CD14-positive monocyte (primary cell): ENCODE measurements around the gene SLC28A1. TPM values are rescaled to one million over a fixed set of nuclear protein-coding genes. Genes with fewer than 3 reads are reported as not detected.

ENCODE experiments used
- DNase-seq, 3 donors: peaks; one replicate each; pipeline ENCODE4 v3.0.0-alpha.2; 2011 to 2022
- H2AFZ ChIP-seq: 2 replicates; pipeline ENCODE4 v1.6.0; 2012; ENCODE audit warnings: mild to moderate bottlenecking, low read depth, low read length, inconsistent platforms; ENCODE audit not compliant: insufficient read depth, poor library complexity, severe bottlenecking
- H3K27ac ChIP-seq, 2 donors: 1 replicate in 1 of 2; 2 replicates in 1 of 2; pipeline ENCODE4 v1.5.1; 2012 to 2013; ENCODE audit warnings: low read length in 2 of 2, control low read depth in 1 of 2, inconsistent platforms in 1 of 2, low read depth in 1 of 2, mild to moderate bottlenecking in 1 of 2
- H3K27me3 ChIP-seq, 2 donors: one replicate each; pipeline versions ENCODE4 v1.6.0 to v1.6.1; 2011 to 2013; ENCODE audit warnings: low read length in 2 of 2; ENCODE audit not compliant: control insufficient read depth in 2 of 2, insufficient read depth in 2 of 2
- H3K36me3 ChIP-seq, 2 donors: replicated peaks in 1 of 2; 1 replicate in 1 of 2; 2 replicates in 1 of 2; pipeline versions ENCODE4 v1.5.1 to v1.6.1; 2012 to 2013; ENCODE audit warnings: low read length in 2 of 2, control low read depth in 1 of 2, inconsistent platforms in 1 of 2, mild to moderate bottlenecking in 1 of 2; ENCODE audit not compliant: insufficient read depth in 2 of 2, control insufficient read depth in 1 of 2
- H3K4me1 ChIP-seq, 2 donors: 1 replicate in 1 of 2; 2 replicates in 1 of 2; pipeline versions ENCODE4 v1.5.1 to v1.6.1; 2012 to 2013; ENCODE audit warnings: low read length in 2 of 2, control low read depth in 1 of 2, inconsistent platforms in 1 of 2, mild to moderate bottlenecking in 1 of 2, moderate library complexity in 1 of 2; ENCODE audit not compliant: insufficient read depth in 2 of 2, control insufficient read depth in 1 of 2
- H3K4me2 ChIP-seq: replicated peaks from 2 replicates; pipeline ENCODE3; 2012; ENCODE audit warnings: low read length, moderate library complexity, mild to moderate bottlenecking; ENCODE audit not compliant: poor library complexity, severe bottlenecking; ENCODE audit errors: extremely low read depth
- H3K4me3 ChIP-seq, 3 experiments: fragments of 200-600 bp in 1 of 3; sonication (generic) in 1 of 3; replicated peaks in 1 of 3; 1 replicate in 2 of 3; 2 replicates in 1 of 3; pipeline ENCODE4 v1.5.1; 2011 to 2013; ENCODE audit warnings: low read length in 3 of 3, mild to moderate bottlenecking in 3 of 3, control low read depth in 2 of 3, low read depth in 2 of 3, inconsistent platforms in 1 of 3, moderate library complexity in 1 of 3
- H3K79me2 ChIP-seq: 2 replicates; pipeline ENCODE4 v1.6.0; 2012; ENCODE audit warnings: mild to moderate bottlenecking, control low read depth, inconsistent platforms, low read length, moderate library complexity; ENCODE audit not compliant: insufficient read depth
- H3K9ac ChIP-seq: 2 replicates; pipeline ENCODE4 v1.6.0; 2017; ENCODE audit warnings: low read length, mild to moderate bottlenecking; ENCODE audit not compliant: insufficient read depth, poor library complexity, severe bottlenecking
- H3K9me3 ChIP-seq, 2 donors: replicated peaks in 1 of 2; 1 replicate in 1 of 2; 2 replicates in 1 of 2; pipeline versions ENCODE4 v1.5.1 to v1.6.1; 2012 to 2013; ENCODE audit warnings: low read length in 2 of 2, control low read depth in 1 of 2; ENCODE audit not compliant: control insufficient read depth in 1 of 2, insufficient read depth in 1 of 2
- H4K20me1 ChIP-seq: 2 replicates; pipeline ENCODE4 v1.6.0; 2012; ENCODE audit warnings: mild to moderate bottlenecking, low read length, control low read depth, moderate library complexity; ENCODE audit not compliant: insufficient read depth
- H3K27ac Mint-ChIP-seq, 7 donors: one replicate each; pipeline ENCODE4 v1.8.0; 2020; ENCODE audit warnings: mild to moderate bottlenecking in 7 of 7, mixed read lengths in 7 of 7, moderate library complexity in 6 of 7, inconsistent platforms in 2 of 7
- H3K27me3 Mint-ChIP-seq, 3 donors: one replicate each; pipeline ENCODE4 v1.8.0; 2021 to 2022; ENCODE audit warnings: low read depth in 3 of 3, mild to moderate bottlenecking in 3 of 3, mixed read lengths in 3 of 3, moderate library complexity in 3 of 3, inconsistent platforms in 1 of 3
- H3K36me3 Mint-ChIP-seq, 2 donors: one replicate each; pipeline ENCODE4 v1.8.0; 2020; ENCODE audit warnings: mixed read lengths in 2 of 2, inconsistent platforms in 1 of 2, mild to moderate bottlenecking in 1 of 2
- H3K4me1 Mint-ChIP-seq: one replicate; pipeline ENCODE4 v1.8.0; 2020; ENCODE audit warnings: mild to moderate bottlenecking, mixed read lengths
- H3K4me3 Mint-ChIP-seq, 2 donors: one replicate each; pipeline ENCODE4 v1.8.0; 2020; ENCODE audit warnings: mild to moderate bottlenecking in 2 of 2, mixed read lengths in 2 of 2, moderate library complexity in 1 of 2
- H3K9me3 Mint-ChIP-seq, 7 donors: one replicate each; pipeline ENCODE4 v1.8.0; 2020 to 2022; ENCODE audit warnings: mixed read lengths in 7 of 7, mild to moderate bottlenecking in 6 of 7, moderate library complexity in 6 of 7, inconsistent platforms in 2 of 7
- CTCF ChIP-seq: fragments of 200-600 bp; IDR thresholded peaks from one replicate; pipeline ENCODE4 v1.8.0; 2022; ENCODE audit warnings: antibody characterized with exemption, mild to moderate bottlenecking
- WGBS: methylation state at CpG from one replicate; pipeline ENCODE4 v1.1.5; 2013; ENCODE audit warnings: missing lambda C conversion rate; ENCODE audit not compliant: insufficient coverage; 5-methylcytosine and 5-hydroxymethylcytosine counted together
- intact Hi-C, 2 donors: fragments of 100-400 bp; cut with micrococcal nuclease; formaldehyde crosslinking; loops; one replicate each; pipeline versions ENCODE4 v1.15.0 to v1.15.1; 2023
- polyA plus RNA-seq, 3 donors: library from polyadenylated mRNA; depleted of rRNA in 1 of 3; unstranded in 2 of 3; stranded (reverse) in 1 of 3; fragments of 300-500 nt in 2 of 3; fragments of >200 nt in 1 of 3; fragmentation: Illumina TruSeq in 2 of 3; gene quantifications; 1 replicate in 2 of 3; 2 replicates in 1 of 3; pipeline ENCODE4 v1.2.3, GENCODE V29; 2012 to 2021

SLC28A1 gene
- polyA plus RNA-seq, 3 donors, result not detected

- H3K4me3 Mint-ChIP-seq, result no peak overlapping the region
- Histone ChIP-seq H3K9ac (no peak overlapping the region), H3K4me3 (no peak overlapping the region), H2AFZ (no peak overlapping the region), H3K9me3 (peaks cover 0 to 11% of the 10 kb centered on the region in 2 donors), H3K27me3 (no peaks in the 10 kb centered on the region), H3K27ac (no peak overlapping the region), H4K20me1 (no peaks in the 10 kb centered on the region), H3K36me3 (no peaks in the 10 kb centered on the region), H3K79me2 (no peaks in the 10 kb centered on the region), H3K4me1 (no peaks in the 10 kb centered on the region), H3K4me2 (no peak overlapping the region)
- no peaks in the 10 kb centered on the region for H3K36me3 Mint-ChIP-seq
- no CpG with 5 or more reads among the region's 2 CpGs for WGBS
- H3K4me1 Mint-ChIP-seq, result no peaks in the 10 kb centered on the region
- H3K9me3 Mint-ChIP-seq, result peaks cover 6 to 29% (median 18%) of the 10 kb centered on the region in 7 donors
- intact Hi-C loops, result no loop called here
- H3K27ac Mint-ChIP-seq, result no peak overlapping the region
- peaks cover 0 to 6% (median 3%) of the 10 kb centered on the region in 3 donors for H3K27me3 Mint-ChIP-seq
- no peak for TF ChIP-seq CTCF
- no peak for DNase-seq
Observed at GRCh38 chr15:84901540-84901939, 17.1 kb downstream of the SLC28A1 start.

DNA sequence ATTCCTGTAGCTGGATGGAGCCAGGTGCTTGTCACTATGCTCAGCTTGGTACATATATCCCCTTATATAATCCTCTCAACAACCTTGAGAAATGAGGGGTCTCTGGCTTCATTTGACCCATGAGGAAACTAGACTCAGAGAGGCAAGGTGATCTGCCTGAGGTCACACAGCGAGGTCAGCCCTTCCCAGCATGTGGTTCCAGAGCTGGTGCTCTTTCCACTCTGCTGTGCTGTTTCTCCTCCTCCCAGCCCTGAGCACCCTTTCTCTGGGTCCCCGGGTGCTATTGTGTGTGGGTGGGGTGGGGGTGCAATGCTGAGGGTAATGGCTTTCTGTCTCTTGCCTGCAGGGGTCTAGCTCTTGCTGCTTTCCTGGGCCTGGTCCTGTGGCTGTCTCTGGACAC lies 19.3 kb downstream of the SLC28A1 start:
- Mint-ChIP-seq H3K27me3 (peaks cover 2 to 3% (median 2%) of the 10 kb centered on the region in 3 donors), H3K9me3 (peaks cover 6 to 27% (median 18%) of the 10 kb centered on the region in 7 donors), H3K4me3 (no peak overlapping the region), H3K4me1 (no peaks in the 10 kb centered on the region), H3K36me3 (no peaks in the 10 kb centered on the region), H3K27ac (no peak overlapping the region)
- intact Hi-C loops, result no loop called here
- Histone ChIP-seq H3K4me2 (no peak overlapping the region), H3K27me3 (no peaks in the 10 kb centered on the region), H3K79me2 (no peaks in the 10 kb centered on the region), H3K9me3 (peaks cover 0 to 11% of the 10 kb centered on the region in 2 donors), H4K20me1 (no peaks in the 10 kb centered on the region), H3K9ac (no peak overlapping the region), H3K27ac (no peak overlapping the region), H3K36me3 (no peaks in the 10 kb centered on the region), H3K4me1 (no peaks in the 10 kb centered on the region), H3K4me3 (no peak overlapping the region), H2AFZ (no peak overlapping the region)
- WGBS, result no CpG with 5 or more reads among the region's 2 CpGs
- TF ChIP-seq CTCF, result no peak
- no peak for DNase-seq
